Measurements from ENCODE around the gene SHKBP1.
"Not testable (repeated sequence)": the region's sequence is repeated elsewhere in the genome, so short reads cannot be mapped to it uniquely, and the experiment has no call there.

SHKBP1 gene

DNA sequence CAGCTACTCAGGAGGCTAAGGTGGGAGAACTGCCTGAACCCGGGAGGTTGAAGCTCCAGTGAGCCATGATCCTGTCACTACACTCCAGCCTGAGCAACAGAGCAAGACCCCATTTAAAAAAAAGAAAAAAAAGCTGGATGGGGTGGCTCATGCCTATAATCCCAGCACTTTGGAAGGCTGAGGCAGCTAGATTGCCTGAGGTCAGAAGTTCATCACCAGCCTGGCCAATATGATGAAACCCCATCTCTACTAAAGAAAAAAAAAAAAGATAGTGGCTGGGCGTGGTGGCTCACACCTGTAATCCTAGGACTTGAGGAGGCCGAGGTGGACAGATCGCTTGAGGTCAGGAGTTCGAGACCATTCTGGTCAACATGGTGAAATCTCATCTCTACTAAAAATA, 39.5 kb downstream of the SHKBP1 start:
- no peak for DNase-seq (ENCODE audit: low spot score)

DNA sequence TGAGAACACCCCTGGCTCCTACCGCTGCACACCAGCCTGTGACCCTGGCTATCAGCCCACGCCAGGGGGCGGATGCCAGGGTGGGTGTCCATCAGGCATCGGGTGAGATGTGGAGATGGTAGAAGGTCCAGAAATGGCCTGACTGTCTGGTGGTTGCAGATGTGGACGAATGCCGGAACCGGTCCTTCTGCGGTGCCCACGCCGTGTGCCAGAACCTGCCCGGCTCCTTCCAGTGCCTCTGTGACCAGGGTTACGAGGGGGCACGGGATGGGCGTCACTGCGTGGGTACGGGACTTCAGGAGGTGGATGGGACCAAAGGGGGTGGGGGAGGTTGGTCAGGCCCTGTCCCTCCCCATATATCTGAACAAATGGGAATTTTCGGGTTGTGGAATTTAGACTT, 40.3 kb downstream of the SHKBP1 start:
- DNase-seq (ENCODE audit: low spot score) = no peak

DNA sequence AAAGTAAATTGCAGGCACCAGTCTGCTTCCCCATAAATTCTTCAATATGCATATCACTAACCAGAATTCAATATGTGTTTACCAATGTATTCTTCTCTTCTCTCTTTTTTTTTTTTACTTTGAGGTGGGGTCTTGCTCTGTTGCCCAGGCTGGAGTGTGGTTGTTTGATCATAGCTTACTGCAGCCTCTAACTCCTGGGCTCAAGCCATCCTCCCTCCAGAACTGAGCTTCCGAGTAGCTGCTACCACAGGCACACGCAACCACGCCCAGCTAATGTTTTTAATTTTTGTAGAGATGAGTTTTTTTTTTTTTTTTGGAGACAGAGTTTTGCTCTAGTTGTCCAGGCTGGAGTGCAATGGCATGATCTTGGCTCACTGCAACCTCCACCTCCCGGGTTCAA, 41.3 kb downstream of the SHKBP1 start:
- no peak for DNase-seq (ENCODE audit: low spot score)

DNA sequence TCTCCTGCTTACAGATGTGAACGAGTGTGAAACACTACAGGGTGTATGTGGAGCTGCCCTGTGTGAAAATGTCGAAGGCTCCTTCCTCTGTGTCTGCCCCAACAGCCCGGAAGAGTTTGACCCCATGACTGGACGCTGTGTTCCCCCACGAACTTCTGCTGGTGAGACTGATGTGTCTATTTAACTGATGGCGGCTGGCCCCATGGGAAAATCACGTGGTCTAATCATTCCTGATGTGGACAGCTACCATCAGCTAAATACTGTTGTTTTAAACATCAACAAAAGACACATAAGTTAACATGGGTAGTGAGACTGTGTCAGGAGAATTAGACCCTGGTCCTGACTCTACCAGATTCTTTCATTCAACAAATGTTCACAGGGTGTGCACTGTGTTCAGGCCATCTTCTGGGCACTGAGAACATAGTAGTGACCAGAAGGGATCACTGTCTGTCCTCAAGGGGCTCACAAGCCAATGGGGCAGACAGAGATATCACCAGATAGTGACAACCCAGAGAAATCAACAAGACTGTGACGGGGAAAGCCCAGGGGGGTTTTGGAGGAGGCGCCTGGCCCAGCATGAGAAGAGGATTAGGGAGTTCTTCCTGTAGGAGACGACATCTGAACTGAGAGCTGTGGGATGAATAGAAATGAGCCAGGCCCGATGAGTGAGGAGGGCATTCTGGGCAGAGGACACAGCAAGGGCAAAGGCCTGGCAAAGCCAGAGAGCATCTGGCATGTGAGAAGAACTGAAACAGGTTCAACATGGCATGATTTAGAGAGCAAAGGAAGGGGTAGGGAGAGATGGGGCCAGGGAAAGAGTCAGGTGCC, 42.9 kb downstream of the SHKBP1 start:
- DNase-seq (ENCODE audit: low spot score) = no peak

DNA sequence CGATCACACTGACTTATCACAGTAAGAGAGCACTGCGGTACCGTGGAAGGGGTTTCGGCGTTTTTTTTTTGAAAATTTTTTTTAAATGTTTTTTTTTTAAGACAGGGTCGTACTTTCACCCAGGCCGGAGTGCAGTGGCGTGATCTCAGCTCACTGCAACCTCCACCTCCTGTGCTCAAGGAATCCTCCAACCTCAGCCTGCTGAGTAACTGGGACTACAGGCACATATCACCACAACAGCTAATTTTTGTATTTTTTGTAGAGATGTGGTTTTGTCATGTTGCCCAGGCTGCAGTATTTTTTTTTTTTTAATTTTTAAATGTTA, 43.5 kb downstream of the SHKBP1 start:
- no peak for DNase-seq (ENCODE audit: low spot score)

DNA sequence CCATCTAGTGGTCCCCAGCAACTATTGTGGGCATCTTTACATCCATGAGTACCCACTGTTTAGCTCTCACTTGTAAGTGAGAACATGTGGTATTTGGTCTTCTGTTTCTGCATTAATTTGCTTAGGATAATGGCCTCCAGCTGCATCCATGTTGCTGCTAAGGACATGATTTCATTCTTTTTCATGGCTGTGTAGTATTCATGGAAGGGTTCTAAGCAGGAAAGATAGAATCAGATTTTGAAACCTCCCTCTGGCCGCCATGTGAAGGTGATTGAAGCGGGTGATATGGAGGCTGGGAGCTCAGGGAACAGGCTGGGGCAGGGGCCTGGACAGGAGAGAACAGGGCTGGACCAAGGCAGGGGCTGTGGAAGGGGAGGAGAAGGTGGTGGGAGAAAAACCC, 44.6 kb downstream of the SHKBP1 start:
- no peak for DNase-seq (ENCODE audit: low spot score)

DNA sequence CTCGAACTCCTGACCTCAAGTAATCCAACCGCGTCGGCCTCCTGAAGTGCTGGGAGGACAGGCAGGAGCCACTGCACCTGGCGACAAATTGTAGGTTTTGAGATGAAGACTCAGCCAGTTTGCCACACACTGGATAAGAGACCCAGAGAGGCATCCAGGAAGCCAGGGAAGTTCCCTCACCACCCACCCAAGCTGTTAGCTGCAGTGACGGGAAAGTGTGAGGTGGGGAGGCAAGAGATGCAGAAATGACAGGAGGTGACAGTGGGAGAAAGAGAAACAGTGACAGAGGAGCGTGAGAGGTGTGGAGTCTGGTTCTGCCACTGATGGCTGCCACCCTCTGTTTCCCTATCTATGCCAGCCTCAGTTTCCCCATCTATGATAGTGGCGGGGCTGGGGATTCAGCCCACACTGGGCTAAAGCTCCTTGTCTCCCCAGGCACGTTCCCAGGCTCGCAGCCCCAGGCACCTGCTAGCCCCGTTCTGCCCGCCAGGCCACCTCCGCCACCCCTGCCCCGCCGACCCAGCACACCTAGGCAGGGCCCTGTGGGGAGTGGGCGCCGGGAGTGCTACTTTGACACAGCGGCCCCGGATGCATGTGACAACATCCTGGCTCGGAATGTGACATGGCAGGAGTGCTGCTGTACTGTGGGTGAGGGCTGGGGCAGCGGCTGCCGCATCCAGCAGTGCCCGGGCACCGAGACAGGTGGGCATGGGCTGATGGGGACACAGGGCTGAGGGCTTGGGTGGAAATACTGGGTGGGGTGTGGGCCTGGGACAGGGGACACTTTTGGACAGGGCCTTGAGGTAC, 45.5 kb downstream of the SHKBP1 start:
- DNase-seq (ENCODE audit: low spot score) = no peak

DNA sequence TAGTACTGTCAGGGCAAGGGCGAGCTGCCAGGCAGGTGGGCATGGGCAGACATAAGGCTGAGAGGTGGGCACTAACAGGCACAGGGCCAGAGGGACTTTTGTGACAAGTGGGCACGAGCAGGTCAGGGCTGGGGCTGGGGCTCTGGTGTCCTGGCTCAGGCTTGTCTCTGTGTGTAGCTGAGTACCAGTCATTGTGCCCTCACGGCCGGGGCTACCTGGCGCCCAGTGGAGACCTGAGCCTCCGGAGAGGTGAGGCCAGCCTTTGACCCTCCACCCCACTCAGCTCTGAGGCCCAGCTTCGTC, 46.1 kb downstream of the SHKBP1 start:
- DNase-seq (ENCODE audit: low spot score) = no peak

DNA sequence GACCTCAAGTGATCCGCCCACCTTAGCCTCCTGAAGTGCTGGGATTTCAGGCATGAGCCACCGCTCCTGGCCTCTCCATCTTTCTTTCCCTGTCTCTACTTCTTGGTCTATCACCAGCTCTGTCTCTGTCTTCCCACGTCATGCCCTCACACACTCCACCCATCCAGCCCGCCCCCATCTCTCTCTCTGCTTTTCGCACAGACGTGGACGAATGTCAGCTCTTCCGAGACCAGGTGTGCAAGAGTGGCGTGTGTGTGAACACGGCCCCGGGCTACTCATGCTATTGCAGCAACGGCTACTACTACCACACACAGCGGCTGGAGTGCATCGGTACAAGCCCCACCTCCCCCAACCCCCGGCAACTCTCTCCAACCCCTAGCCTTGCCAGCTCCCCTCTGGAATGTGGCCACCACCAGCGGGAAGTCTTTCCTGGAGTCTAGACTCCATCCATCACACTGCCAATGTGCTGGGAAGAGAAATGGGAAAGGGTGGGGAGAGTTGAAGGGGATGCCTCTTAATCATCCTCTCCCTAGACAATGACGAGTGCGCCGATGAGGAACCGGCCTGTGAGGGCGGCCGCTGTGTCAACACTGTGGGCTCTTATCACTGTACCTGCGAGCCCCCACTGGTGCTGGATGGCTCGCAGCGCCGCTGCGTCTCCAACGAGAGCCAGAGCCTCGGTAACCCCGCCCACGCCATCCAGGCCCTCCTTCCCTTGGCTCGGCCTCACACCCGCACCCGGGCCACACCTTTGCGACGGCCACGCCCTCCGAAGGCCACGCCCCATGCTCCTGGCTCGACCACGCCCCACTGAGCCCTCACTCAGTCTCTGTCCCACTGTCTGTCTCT, 47.0 kb downstream of the SHKBP1 start:
- no peak for DNase-seq (ENCODE audit: low spot score)

DNA sequence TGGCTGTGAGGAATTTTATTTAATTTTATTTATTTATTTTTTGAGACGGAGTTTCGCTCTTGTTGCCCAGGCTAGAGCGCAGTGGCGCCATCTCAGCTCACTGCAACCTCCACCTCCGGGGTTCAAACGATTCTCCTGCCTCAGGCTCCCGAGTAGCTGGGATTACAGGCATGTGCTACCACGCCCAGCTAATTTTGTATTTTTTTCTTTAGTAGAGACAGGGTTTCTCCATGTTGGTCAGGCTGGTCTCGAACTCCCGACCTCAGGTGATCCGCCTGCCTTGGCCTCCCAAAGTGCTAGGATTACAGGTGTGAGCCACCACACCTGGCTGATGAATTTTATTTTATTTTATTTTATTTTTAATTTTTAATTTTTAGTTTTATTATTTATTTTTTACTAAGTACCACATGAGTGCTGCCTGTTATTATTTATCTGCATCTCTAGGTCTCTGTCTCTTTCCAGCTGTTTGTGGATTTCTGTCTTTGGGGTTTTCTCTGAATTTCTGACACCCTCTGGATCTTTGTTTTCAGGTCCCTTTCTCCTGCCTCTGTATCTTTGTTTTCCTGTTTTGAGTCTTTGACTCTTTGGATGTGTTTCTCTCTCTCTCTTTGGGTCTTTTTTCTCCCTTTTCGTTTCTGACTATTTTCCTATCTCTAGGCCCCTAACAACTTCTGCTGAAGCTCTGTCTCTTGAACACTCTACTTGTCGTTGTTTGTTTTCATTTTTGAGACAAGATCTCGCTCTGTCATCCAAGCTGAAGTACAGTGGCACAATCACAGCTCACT, 47.9 kb downstream of the SHKBP1 start:
- not testable (repeated sequence) for DNase-seq (ENCODE audit: low spot score)

DNA sequence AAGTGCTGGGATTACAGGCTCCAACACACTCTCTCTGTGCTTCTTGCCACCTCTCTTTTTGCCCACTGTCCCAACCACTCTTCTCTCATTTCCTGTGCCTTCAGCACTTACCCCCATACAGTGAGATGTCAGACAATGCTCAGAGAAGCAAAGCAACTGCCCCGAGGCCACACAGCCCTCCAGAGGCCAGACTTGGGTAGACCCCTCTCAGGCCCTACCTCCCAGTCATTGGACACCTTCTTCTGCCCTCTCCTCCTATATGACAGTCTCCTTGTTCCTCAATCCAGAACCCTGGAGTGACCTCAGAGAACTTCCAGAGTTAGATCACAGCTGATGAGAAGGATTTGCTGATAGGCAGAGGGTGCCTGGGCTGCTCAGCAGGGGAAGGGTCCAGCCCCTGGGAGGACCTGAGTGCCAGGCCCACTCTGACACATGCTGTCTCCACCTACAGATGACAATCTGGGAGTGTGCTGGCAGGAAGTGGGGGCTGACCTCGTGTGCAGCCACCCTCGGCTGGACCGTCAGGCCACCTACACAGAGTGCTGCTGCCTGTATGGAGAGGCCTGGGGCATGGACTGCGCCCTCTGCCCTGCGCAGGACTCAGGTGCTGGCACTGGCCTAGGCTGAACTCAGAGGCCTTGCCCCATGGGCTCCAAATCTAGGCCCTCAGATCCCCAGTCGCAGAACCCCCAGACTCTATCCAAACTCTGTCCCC, 48.9 kb downstream of the SHKBP1 start:
- no peak for DNase-seq (ENCODE audit: low spot score)

DNA sequence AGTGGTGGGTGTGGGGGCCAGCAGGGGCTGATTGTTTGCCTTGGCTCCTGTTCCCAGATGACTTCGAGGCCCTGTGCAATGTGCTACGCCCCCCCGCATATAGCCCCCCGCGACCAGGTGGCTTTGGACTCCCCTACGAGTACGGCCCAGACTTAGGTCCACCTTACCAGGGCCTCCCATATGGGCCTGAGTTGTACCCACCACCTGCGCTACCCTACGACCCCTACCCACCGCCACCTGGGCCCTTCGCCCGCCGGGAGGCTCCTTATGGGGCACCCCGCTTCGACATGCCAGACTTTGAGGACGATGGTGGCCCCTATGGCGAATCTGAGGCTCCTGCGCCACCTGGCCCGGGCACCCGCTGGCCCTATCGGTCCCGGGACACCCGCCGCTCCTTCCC, 50.2 kb downstream of the SHKBP1 start:
- DNase-seq (ENCODE audit: low spot score) = no peak

DNA sequence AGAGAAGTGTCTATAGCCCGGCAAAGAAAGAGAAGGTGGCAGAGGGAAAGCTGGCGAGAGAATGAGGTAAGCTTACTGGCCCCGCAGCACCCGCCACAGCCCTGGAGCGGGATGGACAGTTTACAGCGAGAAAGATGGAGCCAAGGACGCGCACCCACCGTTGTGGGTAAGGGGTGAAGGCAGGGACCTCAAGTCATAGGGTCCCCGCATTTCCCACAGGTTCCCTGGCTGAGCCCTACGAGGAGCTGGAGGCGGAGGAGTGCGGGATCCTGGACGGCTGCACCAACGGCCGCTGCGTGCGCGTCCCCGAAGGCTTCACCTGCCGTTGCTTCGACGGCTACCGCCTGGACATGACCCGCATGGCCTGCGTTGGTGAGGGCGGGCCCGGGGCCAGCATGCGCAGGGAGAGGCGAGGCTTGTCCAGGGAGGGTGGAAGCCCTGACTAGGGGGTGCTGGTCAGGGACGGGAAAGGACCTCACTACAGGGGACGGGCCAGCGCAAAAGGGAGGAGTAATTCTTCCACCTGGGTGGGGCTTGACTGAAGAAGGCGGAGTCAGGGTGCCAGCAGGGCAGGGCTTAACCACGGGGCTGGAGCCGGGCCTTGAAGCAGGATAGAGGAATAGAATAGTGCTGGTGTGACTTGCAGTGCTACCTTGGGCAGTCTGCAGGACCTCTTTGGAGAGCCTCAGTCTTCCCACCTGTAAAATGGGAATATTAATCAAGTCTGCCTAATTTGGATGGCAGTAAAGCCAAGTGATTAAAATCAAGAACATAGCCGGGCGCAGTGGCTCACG, 51.0 kb downstream of the SHKBP1 start:
- DNase-seq (ENCODE audit: low spot score) = no peak

DNA sequence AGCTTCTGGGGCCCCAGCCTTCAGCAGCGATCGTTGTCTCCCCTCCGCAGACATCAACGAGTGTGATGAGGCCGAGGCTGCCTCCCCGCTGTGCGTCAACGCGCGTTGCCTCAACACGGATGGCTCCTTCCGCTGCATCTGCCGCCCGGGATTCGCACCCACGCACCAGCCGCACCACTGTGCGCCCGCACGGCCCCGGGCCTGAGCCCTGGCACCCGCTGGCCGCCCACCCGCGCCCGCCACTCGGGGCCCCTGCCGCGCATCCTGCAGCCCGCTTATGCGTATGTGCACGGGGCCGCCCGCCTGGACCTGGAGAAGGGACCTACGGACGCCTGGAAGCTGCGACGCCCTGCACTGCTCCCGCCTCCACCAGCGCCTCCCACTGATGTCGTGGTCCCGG, 52.7 kb downstream of the SHKBP1 start:
- DNase-seq (ENCODE audit: low spot score) = no peak

DNA sequence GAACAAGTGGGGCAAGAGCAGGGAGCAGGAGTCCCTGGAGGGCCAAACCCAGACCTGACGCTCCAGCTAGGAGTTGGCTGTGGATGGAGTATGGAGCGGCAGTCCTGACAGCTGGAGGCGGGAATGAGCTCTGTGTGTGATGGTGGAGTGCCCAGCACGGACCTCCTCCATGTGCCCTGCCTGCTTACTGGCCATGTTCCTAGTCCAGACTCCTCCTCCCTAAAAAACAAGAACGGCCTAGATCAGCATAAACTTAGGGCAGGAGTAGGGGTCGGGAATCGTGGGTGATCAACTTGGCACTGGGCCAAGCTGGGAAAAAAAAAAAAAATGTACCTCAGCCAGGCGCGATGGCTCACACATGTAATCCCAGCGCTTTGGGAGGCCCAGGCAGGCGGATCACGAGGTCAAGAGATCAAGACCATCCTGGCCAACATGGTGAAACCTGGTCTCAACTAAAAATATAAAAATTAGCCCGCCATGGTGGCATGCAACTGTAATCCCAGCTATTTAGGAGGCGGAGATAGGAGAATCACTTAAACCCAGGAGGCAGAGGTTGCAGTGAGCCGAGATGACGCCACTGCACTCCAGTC, 54.0 kb downstream of the SHKBP1 start:
- no peak for DNase-seq (ENCODE audit: low spot score)

DNA sequence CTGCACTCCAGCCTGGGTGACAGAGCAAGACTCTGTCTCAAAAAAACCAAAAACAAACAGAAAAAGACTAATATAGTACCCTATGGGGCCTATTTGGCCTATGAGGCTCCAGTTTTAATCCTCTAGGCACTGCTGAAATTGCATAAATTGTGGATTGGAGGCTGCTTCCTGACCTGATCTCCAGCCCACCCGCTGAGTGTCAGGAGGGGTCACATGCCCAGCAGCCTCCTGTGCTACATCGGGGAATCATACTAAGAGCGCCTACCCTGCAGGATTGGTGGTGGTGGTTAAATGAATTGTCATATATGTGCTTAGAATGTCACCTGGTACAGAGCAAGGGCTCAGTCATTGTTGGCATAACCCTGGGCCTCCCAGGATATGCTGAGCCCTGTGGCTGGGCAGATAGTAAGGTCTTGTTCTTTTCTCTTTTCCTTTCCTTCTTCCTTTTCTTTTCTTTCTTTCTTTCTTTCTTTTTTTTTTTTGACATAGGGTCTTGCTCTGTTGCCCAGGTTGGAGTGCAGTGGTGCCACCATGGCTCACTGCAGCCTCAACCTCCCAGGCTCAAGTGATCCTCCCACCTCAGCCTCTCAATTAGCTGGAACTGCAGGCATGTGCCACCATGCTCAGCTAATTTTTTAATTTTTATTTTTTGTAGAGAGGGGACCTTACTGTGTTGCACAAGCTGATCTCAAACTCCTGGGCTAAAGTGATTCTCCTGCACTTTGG, 55.8 kb downstream of the SHKBP1 start:
- no peak for DNase-seq (ENCODE audit: low spot score)

DNA sequence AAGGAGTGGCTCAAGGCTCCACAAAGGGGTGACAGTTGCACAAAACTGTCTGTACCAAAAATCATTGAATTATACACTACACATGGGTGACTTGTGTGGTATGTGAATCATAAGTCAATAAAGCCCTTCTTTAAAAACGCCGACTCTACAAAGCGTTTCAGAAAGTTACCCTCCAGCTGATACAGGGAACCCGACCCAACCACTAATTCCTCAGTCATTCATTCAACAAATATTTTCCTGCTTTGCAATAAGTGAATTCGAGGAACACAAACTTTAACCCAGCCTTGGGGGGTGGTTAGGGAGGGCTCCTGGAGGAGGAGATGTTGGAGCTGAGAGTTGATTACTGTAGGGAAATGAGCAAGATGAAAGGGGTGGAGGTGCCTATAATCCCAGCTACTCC, 56.5 kb downstream of the SHKBP1 start:
- DNase-seq (ENCODE audit: low spot score) = no peak

DNA sequence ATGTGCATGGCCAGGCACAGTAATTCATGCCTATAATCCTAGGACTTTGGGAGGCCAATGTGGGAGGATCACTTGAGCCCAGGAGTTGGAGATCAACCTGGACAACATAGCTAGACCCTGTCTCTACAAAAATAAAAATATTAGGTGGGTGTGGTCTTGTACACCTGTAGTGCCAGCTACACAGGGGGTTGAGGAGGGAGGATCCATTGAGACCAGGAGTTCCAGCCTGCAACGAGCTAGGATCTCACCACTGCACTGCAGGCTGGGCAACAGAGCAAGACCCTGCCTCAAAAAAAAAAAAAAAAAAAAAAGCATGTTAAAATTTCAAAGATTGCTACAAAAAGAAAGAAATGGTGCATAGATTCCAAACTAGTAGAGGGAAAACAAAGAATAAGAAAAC, 61.7 kb downstream of the SHKBP1 start:
- DNase-seq (ENCODE audit: low spot score) = no peak

DNA sequence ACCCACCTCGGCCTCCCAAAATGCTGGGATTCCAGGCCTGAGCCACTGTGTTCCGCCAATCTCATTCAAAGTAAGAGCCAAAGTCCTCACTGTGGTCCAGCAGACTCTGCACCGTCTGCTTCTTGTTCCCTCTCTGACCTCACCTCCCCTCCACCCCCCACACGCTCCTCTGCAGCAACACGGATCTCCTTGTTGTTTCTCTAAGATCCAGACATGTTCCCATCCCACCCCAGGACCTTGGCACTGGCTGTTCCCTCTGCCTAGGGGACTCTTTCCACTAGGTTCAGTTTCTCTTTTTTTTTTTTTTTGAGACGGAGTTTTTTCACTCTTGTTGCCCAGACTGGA, 62.9 kb downstream of the SHKBP1 start:
- no peak for DNase-seq (ENCODE audit: low spot score)

DNA sequence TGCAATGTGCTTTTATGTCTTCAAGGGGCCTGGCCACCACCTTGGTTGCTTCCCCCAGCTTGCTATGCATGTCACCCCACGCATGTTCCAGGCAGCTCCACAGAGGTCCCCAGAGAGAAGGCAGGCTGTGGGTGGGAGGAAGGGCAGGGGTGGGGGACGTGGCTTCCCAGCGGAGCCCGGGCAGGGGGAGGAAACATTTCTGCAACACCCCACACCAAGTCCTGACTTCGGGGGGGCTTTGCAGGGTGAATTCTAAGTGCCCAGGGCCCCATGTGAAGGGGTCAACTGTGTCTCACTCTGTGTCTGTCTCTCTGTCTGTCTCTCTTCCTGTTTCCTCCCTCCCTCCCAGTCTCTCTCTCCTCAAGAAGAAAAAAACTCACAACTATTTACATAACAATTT, 64.1 kb downstream of the SHKBP1 start:
- no peak for DNase-seq (ENCODE audit: low spot score)
